Nephron progenitor cell (in vitro differentiated cells): ENCODE measurements around the gene FKBP14.

Experiments
- DNase-seq: peaks from one replicate; pipeline ENCODE4 v3.0.0; 2021
- H3K27ac Mint-ChIP-seq: 2 replicates; pipeline ENCODE4 v1.8.0; 2021; ENCODE audit warnings: mild to moderate bottlenecking, moderate library complexity, mixed read lengths
- H3K27me3 Mint-ChIP-seq: 2 replicates; pipeline ENCODE4 v1.8.0; 2021; ENCODE audit warnings: mild to moderate bottlenecking, low read depth, mixed read lengths; ENCODE audit not compliant: poor library complexity
- H3K36me3 Mint-ChIP-seq: 2 replicates; pipeline ENCODE4 v1.8.0; 2021; ENCODE audit warnings: low read depth, mixed read lengths
- H3K4me1 Mint-ChIP-seq: 2 replicates; pipeline ENCODE4 v1.8.0; 2021; ENCODE audit warnings: mixed read lengths
- H3K4me3 Mint-ChIP-seq: 2 replicates; pipeline ENCODE4 v1.8.0; 2021; ENCODE audit warnings: mild to moderate bottlenecking, moderate library complexity, mixed read lengths
- H3K9me3 Mint-ChIP-seq: 2 replicates; pipeline ENCODE4 v1.8.0; 2021; ENCODE audit warnings: mild to moderate bottlenecking, moderate library complexity, mixed read lengths
- CTCF ChIP-seq: fragments of 200-600 bp; sonication (generic); IDR thresholded peaks from 2 replicates; pipeline ENCODE4 v1.5.0; 2021; ENCODE audit warnings: antibody characterized with exemption

FKBP14 gene

GRCh38 chr7:29996321-29996720 lies 30.2 kb downstream of the FKBP14 start:
- H3K4me3 Mint-ChIP-seq: no peak overlapping the region
- TF ChIP-seq CTCF: no peak

DNA sequence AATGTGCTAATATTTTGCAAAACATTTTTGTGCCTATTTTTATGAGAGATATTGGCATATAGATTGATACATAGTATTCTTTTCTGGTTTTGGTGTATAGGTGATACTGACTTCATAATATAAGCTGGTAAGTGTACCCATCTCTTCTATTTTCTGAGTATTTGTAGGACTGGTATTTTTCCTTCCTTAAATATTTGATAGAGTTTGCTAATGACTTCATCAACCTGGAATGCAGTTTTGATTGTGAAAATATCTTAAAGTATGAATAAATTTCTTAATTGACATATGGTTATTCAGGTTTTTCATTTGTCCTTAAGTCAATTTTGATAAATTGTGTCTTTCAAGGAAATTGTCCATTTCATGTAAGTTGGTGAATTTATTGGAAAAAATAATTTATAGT lies 30.9 kb downstream of the FKBP14 start:
- no peak for TF ChIP-seq CTCF

More at GRCh38 chr7:29996321-29996720, 30.2 kb downstream of the FKBP14 start:
- Mint-ChIP-seq H3K36me3 (peaks cover 27% of the 10 kb centered on the region), H3K27ac (no peak overlapping the region), H3K27me3 (peaks cover 9% of the 10 kb centered on the region), H3K9me3 (peaks cover 69% of the 10 kb centered on the region), H3K4me1 (no peaks in the 10 kb centered on the region)
- no peak for DNase-seq

DNA sequence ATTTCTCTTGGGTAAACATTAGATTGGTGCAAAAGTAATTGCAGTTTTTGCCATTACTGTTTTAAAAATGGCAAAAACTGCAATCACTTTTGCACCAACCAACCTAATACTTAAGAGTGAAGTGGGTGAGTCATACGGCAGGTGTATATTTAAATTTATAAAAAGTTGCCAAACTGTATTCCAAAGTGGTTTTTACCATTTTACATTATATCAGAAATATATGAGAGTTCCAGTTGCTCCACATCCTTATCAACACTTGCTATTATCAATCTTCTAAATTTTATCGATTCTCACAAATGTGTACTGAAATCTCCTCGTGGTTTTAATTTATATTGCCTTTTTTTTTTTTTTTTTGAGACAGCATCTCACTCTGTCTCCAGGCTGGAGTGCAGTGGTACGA lies 33.4 kb downstream of the FKBP14 start:
- Mint-ChIP-seq H3K27me3 (peaks cover 6% of the 10 kb centered on the region), H3K36me3 (peaks cover 27% of the 10 kb centered on the region), H3K4me3 (no peak overlapping the region), H3K9me3 (peaks cover 58% of the 10 kb centered on the region), H3K4me1 (peaks cover 11% of the 10 kb centered on the region), H3K27ac (no peak overlapping the region)
- DNase-seq: no peak
- no peak for TF ChIP-seq CTCF

More for the DNA sequence above, 30.9 kb downstream of the FKBP14 start:
- no peaks in the 10 kb centered on the region for H3K4me1 Mint-ChIP-seq
- H3K27ac Mint-ChIP-seq: no peak overlapping the region
- no peak for DNase-seq
- H3K36me3 Mint-ChIP-seq: peaks cover 27% of the 10 kb centered on the region
- H3K27me3 Mint-ChIP-seq: peaks cover 6% of the 10 kb centered on the region
- H3K4me3 Mint-ChIP-seq: no peak overlapping the region
- H3K9me3 Mint-ChIP-seq: peaks cover 69% of the 10 kb centered on the region

DNA sequence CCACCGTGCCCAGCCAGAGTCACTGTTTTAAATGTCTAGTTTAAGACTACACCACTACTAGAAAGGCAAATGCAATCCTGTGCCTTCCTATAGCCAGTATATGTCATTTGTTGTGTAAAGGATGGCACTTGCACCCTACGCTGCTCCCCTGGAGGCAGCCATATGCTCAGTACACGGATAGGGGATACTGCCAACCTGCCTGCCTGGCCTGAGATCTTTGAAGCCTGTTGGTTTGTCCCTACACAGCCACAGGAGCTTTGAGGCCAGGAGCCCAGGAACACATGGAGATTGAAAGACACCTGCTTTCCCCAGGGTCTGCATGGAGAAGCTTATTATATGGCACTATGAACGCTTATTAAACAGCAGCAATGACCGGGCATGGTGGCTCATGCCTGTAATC lies 34.6 kb downstream of the FKBP14 start:
- Mint-ChIP-seq H3K9me3 (peaks cover 55% of the 10 kb centered on the region), H3K27me3 (peaks cover 7% of the 10 kb centered on the region), H3K4me3 (no peak overlapping the region), H3K4me1 (peaks cover 23% of the 10 kb centered on the region), H3K27ac (no peak overlapping the region), H3K36me3 (peaks cover 25% of the 10 kb centered on the region)
- no peak for TF ChIP-seq CTCF
- DNase-seq: no peak

- peaks cover 47% of the 10 kb centered on the region for H3K9me3 Mint-ChIP-seq
- H3K27me3 Mint-ChIP-seq: peaks cover 8% of the 10 kb centered on the region
- DNase-seq: no peak
- peaks cover 25% of the 10 kb centered on the region for H3K4me1 Mint-ChIP-seq
- H3K36me3 Mint-ChIP-seq: peaks cover 17% of the 10 kb centered on the region
- TF ChIP-seq CTCF: no peak
- peak overlapping the region; percentile 73 for H3K4me3 Mint-ChIP-seq
- no peak overlapping the region for H3K27ac Mint-ChIP-seq
These were observed 35.6 kb downstream of the FKBP14 start for GRCh38 chr7:29990931-29991330.

DNA sequence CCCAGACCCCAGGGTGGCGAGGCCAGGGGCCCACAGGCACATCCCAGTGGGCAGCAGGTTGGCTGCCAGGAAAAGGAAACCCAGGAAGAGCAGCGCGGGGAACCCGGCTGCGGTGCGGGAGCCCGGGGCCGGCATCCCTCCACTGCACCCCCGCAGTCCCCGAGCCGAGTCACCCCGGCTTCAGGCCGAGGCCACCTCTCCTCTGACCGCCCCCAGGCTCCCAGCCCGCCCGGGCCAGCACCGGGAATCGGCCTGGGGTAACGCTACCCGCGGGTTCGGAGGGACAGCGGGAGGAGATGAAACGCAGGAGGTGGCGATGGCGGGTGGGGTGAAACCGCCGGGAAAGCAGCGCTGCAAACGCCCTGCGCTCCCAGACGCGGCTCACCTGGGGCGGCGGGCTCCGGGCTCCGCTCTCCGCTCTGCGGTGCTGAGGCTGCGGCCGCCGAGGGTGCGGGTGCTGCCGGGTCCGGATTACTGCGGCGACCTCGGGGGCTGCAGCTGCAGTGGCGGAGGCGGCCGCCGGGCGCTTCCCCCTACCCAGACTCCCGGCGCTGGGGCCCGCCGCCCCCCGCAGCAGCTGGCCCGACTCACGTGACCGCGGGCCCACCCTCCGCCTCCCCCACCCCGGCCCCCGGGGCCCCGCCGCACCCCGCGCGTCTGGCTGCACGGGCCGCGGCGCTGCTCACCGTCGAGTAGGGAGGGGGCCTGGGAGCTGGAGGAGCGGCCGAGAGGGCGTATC lies 37.1 kb downstream of the FKBP14 start, which contains the start of gene SCRN1:
SCRN1 (minus strand) TSS at position 545 of the 739 bp plus-strand sequence. CDS start 20,734 bp downstream, outside the sequence.
- peaks cover 25% of the 10 kb centered on the region for H3K4me1 Mint-ChIP-seq
- DNase-seq: peak; percentile 72

More for the DNA sequence above, 37.1 kb downstream of the FKBP14 start, which contains the start of gene SCRN1:
- H3K36me3 Mint-ChIP-seq: peaks cover 14% of the 10 kb centered on the region
- H3K27ac Mint-ChIP-seq: peak within 1 kb of the TSS; percentile 99
- no peak for TF ChIP-seq CTCF
- H3K27me3 Mint-ChIP-seq: peaks cover 6% of the 10 kb centered on the region
- peak within 1 kb of the TSS; percentile 91 for H3K4me3 Mint-ChIP-seq
- H3K9me3 Mint-ChIP-seq: peaks cover 37% of the 10 kb centered on the region
